SJCRH30 (cell line): Measurements from ENCODE around the gene ELF2. TPM values are rescaled to one million over a fixed set of nuclear protein-coding genes. Genes with fewer than 3 reads are reported as not detected.
A peak's percentile ranks its signal among the peaks of the same experiment; 100 is the strongest.
"Not testable (repeated sequence)": the region's sequence is repeated elsewhere in the genome, so short reads cannot be mapped to it uniquely, and the experiment has no call there.

Experiments used
- DNase-seq, 2 experiments: peaks; one replicate each; pipeline ENCODE4 v3.0.0-alpha.2; 2015 to 2020
- H3K27ac ChIP-seq: fragments of 250-450 bp; sonication (Bioruptor Pico); 2 replicates; pipeline ENCODE4 v1.5.1; 2020; ENCODE audit warnings: mild to moderate bottlenecking, moderate library complexity
- H3K27me3 ChIP-seq: fragments of 250-450 bp; sonication (Bioruptor Pico); 2 replicates; pipeline ENCODE4 v1.5.1; 2020; ENCODE audit warnings: mild to moderate bottlenecking, moderate library complexity
- H3K36me3 ChIP-seq: fragments of 250-450 bp; sonication (Bioruptor Pico); 2 replicates; pipeline ENCODE4 v1.5.1; 2020; ENCODE audit warnings: mild to moderate bottlenecking, moderate library complexity
- H3K4me1 ChIP-seq: fragments of 250-450 bp; sonication (Bioruptor Pico); 2 replicates; pipeline ENCODE4 v1.5.1; 2020; ENCODE audit warnings: mild to moderate bottlenecking, moderate library complexity
- H3K4me3 ChIP-seq: fragments of 250-450 bp; sonication (Bioruptor Pico); 2 replicates; pipeline ENCODE4 v1.5.1; 2020; ENCODE audit warnings: mild to moderate bottlenecking, moderate library complexity
- H3K9me3 ChIP-seq: fragments of 250-450 bp; sonication (Bioruptor Pico); replicated peaks from 2 replicates; pipeline ENCODE4 v1.5.1; 2020; ENCODE audit warnings: mild to moderate bottlenecking, moderate library complexity
- total RNA-seq: library from RNA; depleted of rRNA; stranded (reverse); fragments of >200 nt; shearing (Covaris generic); gene quantifications from 2 replicates; pipeline ENCODE4 v1.2.3, GENCODE V29; 2014

ELF2 gene
- total RNA-seq, 1 experiment from 2014 or later: 55.9 TPM

- Histone ChIP-seq H3K27ac (no peak overlapping the region), H3K9me3 (no peaks in the 10 kb centered on the region), H3K36me3 (no peaks in the 10 kb centered on the region), H3K27me3 (no peaks in the 10 kb centered on the region), H3K4me1 (no peaks in the 10 kb centered on the region), H3K4me3 (no peak overlapping the region)
- peak in 1 of 2 experiments; percentile 39 for DNase-seq
Observed at GRCh38 chr4:139167774-139168444, 9.1 kb downstream of the ELF2 start.

GRCh38 chr4:139164731-139165130 lies 12.3 kb downstream of the ELF2 start:
- no peaks in the 10 kb centered on the region for H3K36me3 ChIP-seq
- H3K9me3 ChIP-seq: no peaks in the 10 kb centered on the region
- H3K27ac ChIP-seq: no peak overlapping the region

GRCh38 chr4:139163806-139164206 lies 13.2 kb downstream of the ELF2 start:
- Histone ChIP-seq H3K4me3 (no peak overlapping the region), H3K9me3 (no peaks in the 10 kb centered on the region), H3K27ac (no peak overlapping the region), H3K27me3 (no peaks in the 10 kb centered on the region), H3K4me1 (no peaks in the 10 kb centered on the region), H3K36me3 (no peaks in the 10 kb centered on the region)
- no peak for DNase-seq

More at GRCh38 chr4:139164731-139165130, 12.3 kb downstream of the ELF2 start:
- Histone ChIP-seq H3K4me1 (no peaks in the 10 kb centered on the region), H3K4me3 (no peak overlapping the region), H3K27me3 (no peaks in the 10 kb centered on the region)
- DNase-seq: no peak

GRCh38 chr4:139157977-139158376 lies 19.0 kb downstream of the ELF2 start:
- not testable (repeated sequence) for H3K36me3 ChIP-seq, H3K9me3 ChIP-seq, H3K27me3 ChIP-seq, H3K4me3 ChIP-seq, DNase-seq, H3K4me1 ChIP-seq, H3K27ac ChIP-seq

- H3K9me3 ChIP-seq: no peaks in the 10 kb centered on the region
- no peak overlapping the region for H3K27ac ChIP-seq
- no peaks in the 10 kb centered on the region for H3K27me3 ChIP-seq
- no peak overlapping the region for H3K4me3 ChIP-seq
- no peak for DNase-seq
- no peaks in the 10 kb centered on the region for H3K36me3 ChIP-seq
- H3K4me1 ChIP-seq: no peaks in the 10 kb centered on the region; the same call in 1 of the 2 replicates
Observed at GRCh38 chr4:139154952-139155557, 22.0 kb downstream of the ELF2 start.

GRCh38 chr4:139154538-139154937 lies 22.5 kb downstream of the ELF2 start:
- Histone ChIP-seq H3K27ac (no peak overlapping the region), H3K4me1 (no peaks in the 10 kb centered on the region; the same call in 1 of the 2 replicates), H3K4me3 (no peak overlapping the region), H3K36me3 (no peaks in the 10 kb centered on the region), H3K9me3 (no peaks in the 10 kb centered on the region), H3K27me3 (no peaks in the 10 kb centered on the region)
- no peak for DNase-seq

GRCh38 chr4:139154134-139154421 lies 22.9 kb downstream of the ELF2 start:
- DNase-seq: no peak
- Histone ChIP-seq H3K36me3 (no peaks in the 10 kb centered on the region), H3K4me1 (no peaks in the 10 kb centered on the region; the same call in 1 of the 2 replicates), H3K9me3 (no peaks in the 10 kb centered on the region), H3K4me3 (no peak overlapping the region), H3K27ac (no peak overlapping the region), H3K27me3 (no peaks in the 10 kb centered on the region)

GRCh38 chr4:139153411-139154133 lies 23.4 kb downstream of the ELF2 start:
- no peak overlapping the region for H3K4me3 ChIP-seq
- H3K27me3 ChIP-seq: no peaks in the 10 kb centered on the region
- no peaks in the 10 kb centered on the region for H3K36me3 ChIP-seq
- no peaks in the 10 kb centered on the region; the same call in 1 of the 2 replicates for H3K4me1 ChIP-seq
- no peak for DNase-seq
- no peak overlapping the region for H3K27ac ChIP-seq
- H3K9me3 ChIP-seq: no peaks in the 10 kb centered on the region

- Histone ChIP-seq H3K4me3 (no peak overlapping the region), H3K9me3 (no peaks in the 10 kb centered on the region), H3K27me3 (no peaks in the 10 kb centered on the region), H3K4me1 (no peaks in the 10 kb centered on the region; the same call in 1 of the 2 replicates), H3K27ac (no peak overlapping the region), H3K36me3 (no peaks in the 10 kb centered on the region)
- no peak for DNase-seq
Observed at GRCh38 chr4:139152249-139152648, 24.8 kb downstream of the ELF2 start.

- DNase-seq: no peak
- Histone ChIP-seq H3K36me3 (no peaks in the 10 kb centered on the region), H3K27me3 (no peaks in the 10 kb centered on the region)
Observed at GRCh38 chr4:139146926-139147629, 29.9 kb downstream of the ELF2 start.

GRCh38 chr4:139145552-139145932 lies 31.5 kb downstream of the ELF2 start:
- Histone ChIP-seq H3K9me3 (no peaks in the 10 kb centered on the region), H3K36me3 (no peaks in the 10 kb centered on the region), H3K4me1 (peaks cover 17% of the 10 kb centered on the region), H3K27me3 (no peaks in the 10 kb centered on the region), H3K4me3 (no peak overlapping the region), H3K27ac (no peak overlapping the region)
- no peak for DNase-seq

More at GRCh38 chr4:139146926-139147629, 29.9 kb downstream of the ELF2 start:
- Histone ChIP-seq H3K4me1 (peaks cover 17% of the 10 kb centered on the region), H3K27ac (no peak overlapping the region), H3K4me3 (no peak overlapping the region), H3K9me3 (no peaks in the 10 kb centered on the region)

GRCh38 chr4:139144911-139145551 lies 32.0 kb downstream of the ELF2 start:
- peak; percentile 15 to 34 for DNase-seq
- peaks cover 17% of the 10 kb centered on the region for H3K4me1 ChIP-seq
- no peaks in the 10 kb centered on the region for H3K36me3 ChIP-seq
- H3K27me3 ChIP-seq: no peaks in the 10 kb centered on the region
- no peak overlapping the region for H3K27ac ChIP-seq
- no peaks in the 10 kb centered on the region for H3K9me3 ChIP-seq
- no peak overlapping the region for H3K4me3 ChIP-seq

GRCh38 chr4:139144161-139144859 lies 32.7 kb downstream of the ELF2 start:
- Histone ChIP-seq H3K27me3 (no peaks in the 10 kb centered on the region), H3K27ac (no peak overlapping the region), H3K36me3 (no peaks in the 10 kb centered on the region), H3K9me3 (no peaks in the 10 kb centered on the region), H3K4me1 (peaks cover 17% of the 10 kb centered on the region), H3K4me3 (no peak overlapping the region)
- DNase-seq: peak; percentile 34 to 49

GRCh38 chr4:139142980-139143379 lies 34.0 kb downstream of the ELF2 start:
- no peak overlapping the region for H3K27ac ChIP-seq

More at GRCh38 chr4:139142980-139143379, 34.0 kb downstream of the ELF2 start:
- Histone ChIP-seq H3K27me3 (no peaks in the 10 kb centered on the region), H3K4me1 (peaks cover 17% of the 10 kb centered on the region), H3K36me3 (peaks cover under 1% of the 10 kb centered on the region; the same call in 1 of the 2 replicates), H3K4me3 (no peak overlapping the region), H3K9me3 (no peaks in the 10 kb centered on the region)
- peak; percentile 53 to 73 for DNase-seq
